ENCODE measurements around the gene GNS. TPM values are rescaled to one million over a fixed set of nuclear protein-coding genes. Genes with fewer than 3 reads are reported as not detected.

The GNS gene
- total and polyA plus RNA-seq, 2 of the 4 experiments (the other 2 are of a cell fraction) = 60.4 to 80.7 TPM

DNA sequence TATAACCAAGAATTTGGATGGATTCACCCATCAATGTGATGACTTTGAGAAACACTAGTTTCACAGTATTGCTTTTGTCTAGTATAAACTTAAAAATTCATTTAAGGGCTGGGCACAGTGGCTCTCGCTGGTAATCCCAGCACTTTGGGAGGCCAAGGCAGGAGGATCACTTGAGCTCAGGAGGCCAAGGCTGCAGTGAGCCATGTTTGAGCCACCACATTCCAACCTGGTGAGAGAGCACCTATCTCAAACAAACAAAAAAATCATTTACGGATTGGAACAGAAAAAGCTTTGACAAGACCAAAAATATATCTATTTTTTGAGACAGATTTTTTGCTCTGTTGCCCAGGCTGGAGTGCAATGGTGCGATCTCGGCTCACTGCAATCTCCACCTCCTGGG is 27.5 kb downstream of the GNS start:
- no peak overlapping the region for H3K4me3 ChIP-seq (ENCODE audit: insufficient read depth, low read depth, low read length)
- no peak overlapping the region for H4K91ac ChIP-seq (ENCODE audit: insufficient read depth, low read depth, low read length)
- H4K20me1 ChIP-seq (ENCODE audit: insufficient read depth, low read length) = no peaks in the 10 kb centered on the region
- H2AK9ac ChIP-seq (replicated peaks; ENCODE audit: low read depth, low read length, poor library complexity) = no peak overlapping the region
- H3K4ac ChIP-seq (ENCODE audit: low read depth, low read length) = no peak overlapping the region
- H3K4me2 ChIP-seq (ENCODE audit: low read depth, low read length) = no peak overlapping the region
- H3K18ac ChIP-seq (ENCODE audit: low read depth, low read length) = no peak overlapping the region
- H3K56ac ChIP-seq (ENCODE audit: extremely low read depth, insufficient read depth, low read length) = no peak overlapping the region
- no peak overlapping the region for H4K8ac ChIP-seq (ENCODE audit: low read depth in 2 of 2, low read length in 2 of 2)
- POLR2A ChIA-PET (ENCODE audit: unreplicated experiment) = no interaction called here
- 0 out of 4 replicates have a peak, but pooled peaks cover 0 to 7% of the 10 kb centered on the region in 2 experiments for H3K79me1 ChIP-seq (ENCODE audit: low read depth in 1 of 2, low read length in 2 of 2)
- H2BK20ac ChIP-seq (ENCODE audit: low read depth, low read length) = no peak overlapping the region
- H3K27me3 ChIP-seq (ENCODE audit: control insufficient read depth, insufficient read depth, low read length) = no peaks in the 10 kb centered on the region
- dilution Hi-C loops (cut with HindIII; ENCODE audit: low sequenced_read_pairs, unreplicated experiment) = no loop called here
- BruUV-seq (replicated peaks) = no TSS peak
- H2BK5ac ChIP-seq (ENCODE audit: low read depth, low read length, poor library complexity, severe bottlenecking) = no peak overlapping the region
- peaks cover 2% of the 10 kb centered on the region; the same call in 1 of the 2 replicates for H3K4me1 ChIP-seq (ENCODE audit: control insufficient read depth, insufficient read depth, low read length)
- no peak overlapping the region for H3K9ac ChIP-seq (ENCODE audit: low read depth, low read length)
- no peak overlapping the region for H3K14ac ChIP-seq (replicated peaks; ENCODE audit: low read depth, low read length)
- H4K5ac ChIP-seq (ENCODE audit: low read depth, low read length) = no peak overlapping the region
- no peak overlapping the region for H3K23ac ChIP-seq (ENCODE audit: low read depth, low read length)
- DNase-seq = no peak
- intact Hi-C loops (cut with micrococcal nuclease) = no loop called here
- CTCF ChIA-PET = interaction anchor here (0.6 kb wide), 1 partner anchor 24 kb away, joined by 7 read pairs; no protein-coding TSS in a partner anchor
- H2BK15ac ChIP-seq (ENCODE audit: low read depth, low read length) = no peak overlapping the region
- H2AFZ ChIP-seq (replicated peaks; ENCODE audit: low read length, poor library complexity) = no peak overlapping the region
- H2AK5ac ChIP-seq (ENCODE audit: low read depth, low read length) = no peak overlapping the region
- TF ChIP-seq MXI1 (IDR thresholded peaks at IDR 0.05; ENCODE audit: borderline replicate concordance, low read depth, low read length) (no peak), BHLHE40 (IDR thresholded peaks at IDR 0.05; ENCODE audit: low read depth, low read length) (no peak), RAD21 (IDR thresholded peaks at IDR 0.05; ENCODE audit: low read length) (no peak), NFE2L2 (IDR thresholded peaks at IDR 0.05; ENCODE audit: low read depth, low read length) (no peak), CHD1 (IDR thresholded peaks at IDR 0.05; ENCODE audit: low read depth, low read length) (no peak), RFX5 (IDR thresholded peaks at IDR 0.05; ENCODE audit: low read depth, low read length) (no peak)
- no peak overlapping the region for H3K27ac ChIP-seq (ENCODE audit: insufficient read depth, low read length)
- in situ Hi-C loops (cut with MboI; ENCODE audit: low sequenced_read_pairs) = no loop called here
- peaks cover 21% of the 10 kb centered on the region for H3K36me3 ChIP-seq (ENCODE audit: control insufficient read depth, insufficient read depth, low read length)
- H3K9me1 ChIP-seq (ENCODE audit: insufficient read depth, low read length) = peaks cover 10% of the 10 kb centered on the region
- H3K9me3 ChIP-seq (ENCODE audit: control insufficient read depth, insufficient read depth, low read length) = no peaks in the 10 kb centered on the region
- ATAC-seq (ENCODE audit: low read depth) = no peak
- no CpG with 5 or more reads among the region's 4 CpGs for WGBS, 2 experiments (ENCODE audit: extremely low coverage in 2 of 2, insufficient read length in 1 of 2)
- H2BK120ac ChIP-seq (ENCODE audit: low read depth, low read length) = no peak overlapping the region

Data from IMR-90 (cell line).